ENCODE results near the gene NES.

The NES gene

DNA sequence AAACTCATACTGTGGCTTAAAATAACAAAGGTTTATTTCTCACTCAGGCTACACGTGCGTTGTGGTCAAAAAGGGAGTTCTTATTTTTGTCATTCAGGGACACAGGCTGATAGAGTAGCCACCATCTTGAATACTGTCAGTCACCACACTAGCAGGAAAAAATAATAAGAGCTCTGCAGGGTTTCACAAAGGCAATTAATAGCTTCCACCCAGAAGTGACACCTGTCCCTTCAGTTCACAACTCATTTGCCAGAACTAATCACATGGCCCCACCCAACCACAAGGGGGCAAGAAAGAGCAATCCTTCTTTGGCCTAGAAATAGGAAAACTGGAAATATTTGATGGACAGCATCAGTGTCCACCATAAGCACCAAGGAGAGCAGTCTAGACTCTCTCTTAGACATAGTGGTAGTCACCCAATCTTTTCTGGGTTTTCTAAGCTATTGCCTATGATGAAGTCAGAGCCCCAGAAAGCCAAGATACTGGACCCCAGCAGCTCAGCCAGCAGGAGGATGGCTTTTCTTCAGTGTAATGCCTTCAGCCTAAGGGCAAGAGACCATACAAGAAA, 49.8 kb downstream of the NES start:
- in situ Hi-C loops (cut with MboI; ENCODE audit: low sequenced_read_pairs), result loop anchor here (10.0 kb wide), 1 partner anchor 47 kb away; the partner anchor contains the start of gene NES

DNA sequence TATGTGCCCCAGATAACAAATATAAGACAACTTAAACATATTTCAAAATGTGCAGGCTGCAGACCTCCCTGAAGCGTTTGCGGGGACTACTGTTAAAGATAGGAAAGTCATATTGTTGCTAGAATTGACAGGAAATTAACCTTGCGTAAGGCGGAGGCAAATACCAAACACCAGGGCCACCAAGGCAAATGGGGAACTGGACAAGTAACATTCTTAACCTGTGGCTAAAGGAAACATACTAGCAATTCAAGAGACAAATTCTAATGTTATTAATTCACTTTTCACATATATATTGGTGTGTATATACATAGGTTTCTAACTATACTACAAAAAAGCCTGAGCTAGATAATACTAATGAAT, 51.1 kb downstream of the NES start:
- in situ Hi-C loops (cut with MboI; ENCODE audit: low sequenced_read_pairs), result loop anchor here (10.0 kb wide), 1 partner anchor 49 kb away; the partner anchor contains the start of gene NES

DNA sequence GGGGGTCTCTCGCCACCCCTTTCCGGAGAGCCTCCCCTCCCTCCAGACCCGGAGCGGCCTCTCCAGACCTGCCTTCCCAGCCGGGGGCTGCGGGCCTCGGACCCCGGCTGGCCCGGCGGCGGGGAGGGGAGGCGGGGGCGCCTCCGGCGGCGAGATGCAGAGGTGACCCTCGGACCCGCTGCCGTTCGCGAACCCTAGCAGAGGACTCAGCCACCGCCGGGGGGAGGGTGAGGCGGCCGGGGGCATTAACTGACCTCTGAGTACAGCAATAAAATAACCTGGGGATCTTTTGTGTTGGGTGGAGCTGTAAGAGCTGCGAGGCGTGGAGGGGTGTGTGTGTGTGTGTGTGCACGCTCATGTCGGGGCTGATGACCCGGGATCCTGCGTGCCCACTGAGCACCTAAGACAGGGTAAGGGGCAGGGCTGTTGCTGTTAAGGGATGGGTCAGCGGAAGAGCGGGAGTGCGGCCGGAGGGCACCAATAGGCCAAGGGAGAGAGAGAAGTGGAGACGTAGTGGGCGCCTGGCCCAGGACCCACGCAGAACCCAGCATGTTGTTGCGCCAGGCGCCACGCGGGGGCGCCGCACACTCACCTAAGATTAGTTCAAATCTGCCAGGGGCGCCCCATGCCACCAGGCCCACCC, 51.6 kb downstream of the NES start:
- in situ Hi-C loops (cut with MboI; ENCODE audit: low sequenced_read_pairs), result loop anchor here (10.0 kb wide), 1 partner anchor 49 kb away; the partner anchor contains the start of gene NES

DNA sequence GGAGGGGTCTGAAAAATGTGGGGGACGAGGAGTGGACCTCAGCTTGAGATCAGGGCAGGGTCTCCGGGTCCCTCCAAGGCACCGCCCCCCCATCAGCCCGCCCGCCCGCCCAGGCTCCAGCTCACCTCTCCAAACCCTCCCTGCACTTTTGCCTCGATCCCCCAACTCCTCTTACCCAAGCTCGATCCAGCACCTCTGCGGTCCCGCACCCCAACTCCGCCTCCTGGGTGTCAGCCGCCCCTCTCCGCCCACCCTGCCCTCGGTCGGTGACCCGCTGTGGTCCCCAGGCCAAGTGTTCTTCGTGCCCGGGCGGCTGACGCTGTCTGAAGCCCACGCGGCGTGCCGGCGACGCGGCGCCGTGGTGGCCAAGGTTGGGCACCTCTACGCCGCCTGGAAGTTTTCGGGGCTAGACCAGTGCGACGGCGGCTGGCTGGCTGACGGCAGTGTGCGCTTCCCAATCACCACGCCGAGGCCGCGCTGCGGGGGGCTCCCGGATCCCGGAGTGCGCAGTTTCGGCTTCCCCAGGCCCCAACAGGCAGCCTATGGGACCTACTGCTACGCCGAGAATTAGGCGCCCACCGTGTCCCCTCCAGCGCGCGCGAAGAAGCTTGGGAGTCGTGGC, 52.3 kb downstream of the NES start:
- in situ Hi-C loops (cut with MboI; ENCODE audit: low sequenced_read_pairs), result loop anchor here (10.0 kb wide), 1 partner anchor 50 kb away; the partner anchor contains the start of gene NES

DNA sequence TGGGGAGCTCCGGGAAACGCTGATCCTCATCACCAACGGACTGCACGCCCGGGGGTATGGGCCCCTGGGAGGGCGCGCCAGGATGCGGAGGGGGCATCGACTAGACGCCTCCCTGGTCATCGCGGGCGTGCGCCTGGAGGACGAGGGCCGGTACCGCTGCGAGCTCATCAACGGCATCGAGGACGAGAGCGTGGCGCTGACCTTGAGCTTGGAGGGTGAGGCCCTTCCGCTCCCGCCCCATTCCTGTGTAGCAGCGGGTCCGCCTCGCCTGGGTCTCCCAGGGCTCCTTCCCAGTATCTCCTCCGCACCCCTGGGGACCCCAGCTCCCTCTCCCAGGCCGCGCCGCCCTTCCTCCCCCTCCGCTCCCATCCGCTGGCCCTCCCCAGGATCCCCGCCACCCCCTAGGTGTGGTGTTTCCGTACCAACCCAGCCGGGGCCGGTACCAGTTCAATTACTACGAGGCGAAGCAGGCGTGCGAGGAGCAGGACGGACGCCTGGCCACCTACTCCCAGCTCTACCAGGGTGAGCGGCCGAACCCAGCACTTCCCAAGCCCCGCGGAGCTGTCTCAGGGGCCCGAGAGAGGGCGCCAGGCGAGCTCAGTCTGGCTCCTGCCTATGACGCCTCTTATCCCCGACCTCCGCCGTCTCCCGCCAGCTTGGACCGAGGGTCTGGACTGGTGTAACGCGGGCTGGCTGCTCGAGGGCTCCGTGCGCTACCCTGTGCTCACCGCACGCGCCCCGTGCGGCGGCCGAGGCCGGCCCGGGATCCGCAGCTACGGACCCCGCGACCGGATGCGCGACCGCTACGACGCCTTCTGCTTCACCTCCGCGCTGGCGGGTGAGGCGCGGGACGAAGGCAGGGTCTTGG, 53.0 kb downstream of the NES start:
- in situ Hi-C loops (cut with MboI; ENCODE audit: low sequenced_read_pairs), result loop anchor here (10.0 kb wide), 1 partner anchor 51 kb away; the partner anchor contains the start of gene NES

DNA sequence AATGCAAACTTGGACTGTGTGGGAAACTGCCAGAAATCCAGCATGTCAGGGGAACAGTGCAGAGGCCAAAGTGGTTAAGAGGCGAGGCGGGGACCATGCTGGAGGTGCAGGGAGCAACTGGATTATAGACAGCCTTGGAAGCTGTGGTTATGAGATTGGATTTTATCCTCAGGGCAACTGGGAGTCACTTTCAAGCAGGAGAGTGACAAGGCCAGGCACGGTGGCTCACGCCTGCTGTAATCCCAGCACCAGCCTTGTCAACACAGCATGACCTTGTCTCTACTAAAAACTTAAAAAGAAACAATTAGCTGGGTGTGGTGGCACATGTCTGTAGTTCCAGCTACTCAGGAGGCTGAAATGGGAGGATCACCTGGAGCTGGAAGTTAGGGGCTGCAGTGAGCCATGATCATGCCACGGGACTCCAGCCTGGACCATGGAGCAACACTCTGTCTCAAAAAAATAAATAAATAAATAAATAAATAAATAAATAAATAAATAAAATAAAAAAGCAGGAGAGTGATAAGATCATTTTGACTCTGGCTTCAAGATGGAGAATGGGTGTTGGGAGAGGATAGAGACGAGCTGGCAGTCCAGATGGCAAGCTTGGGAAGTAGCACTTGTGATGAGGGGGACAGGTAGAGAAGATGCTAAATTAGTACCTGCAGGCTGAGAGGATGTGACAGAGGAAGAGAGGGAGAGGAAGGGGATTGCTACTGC, 54.5 kb downstream of the NES start:
- in situ Hi-C loops (cut with MboI; ENCODE audit: low sequenced_read_pairs), result loop anchor here (10.0 kb wide), 1 partner anchor 52 kb away; the partner anchor contains the start of gene NES

DNA sequence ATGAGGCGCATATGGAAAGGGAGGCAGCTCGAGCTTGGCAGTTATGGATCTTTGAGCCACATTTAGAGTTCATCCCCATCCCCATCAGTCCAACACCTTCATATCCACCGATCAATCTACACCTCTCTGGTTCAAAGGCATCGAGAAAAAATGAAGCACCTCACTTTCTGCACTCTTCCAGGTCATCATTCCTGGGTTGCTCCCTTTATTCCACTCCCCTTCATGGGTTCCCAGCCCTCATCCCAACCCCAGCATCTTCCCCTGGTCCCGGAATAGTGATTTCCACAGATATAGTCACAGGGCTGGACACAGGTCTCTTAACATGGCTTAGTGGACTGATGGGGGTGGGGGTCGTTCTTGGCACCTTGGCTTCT, 57.6 kb downstream of the NES start:
- in situ Hi-C loops (cut with MboI; ENCODE audit: low sequenced_read_pairs), result no loop called here

DNA sequence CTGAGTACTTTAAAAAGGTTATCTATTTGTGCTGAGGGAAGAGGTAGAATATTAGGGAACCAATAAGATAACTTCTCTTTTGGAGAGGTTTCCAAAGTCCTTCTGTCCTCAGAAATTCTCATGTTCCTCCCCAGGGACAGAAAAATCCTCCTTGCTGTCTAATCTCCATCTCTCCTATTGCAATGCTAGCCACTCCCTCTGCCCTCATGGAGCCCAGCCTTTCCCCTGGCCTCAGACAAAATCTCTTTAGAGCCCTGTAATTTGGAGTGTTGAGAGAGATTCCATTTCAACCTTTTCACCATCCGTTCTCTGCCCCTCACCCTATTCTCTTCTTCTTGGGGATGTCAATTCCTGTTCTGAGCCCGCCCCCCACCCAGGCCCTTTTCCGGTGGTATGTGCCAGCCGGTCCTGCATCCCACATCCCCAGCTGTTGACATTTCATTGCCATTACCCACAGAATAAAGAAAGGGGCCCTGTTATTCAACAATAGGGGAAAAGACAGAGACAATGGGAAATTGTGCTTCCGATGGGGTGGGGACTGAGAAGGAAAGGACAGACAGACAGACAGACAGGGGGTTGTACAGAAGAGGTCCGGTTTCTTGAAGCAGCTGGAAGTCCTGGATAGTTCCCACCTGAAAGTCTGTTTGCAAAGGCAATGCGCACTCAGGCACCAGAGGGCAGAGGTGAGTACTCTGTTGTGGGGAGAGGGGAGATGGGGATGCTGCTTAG, 58.2 kb downstream of the NES start, which contains the start of gene HAPLN2:
Gene HAPLN2, plus strand, starts transcription at position 563 of the 729 bp plus-strand sequence. CDS start 4,076 bp downstream, outside the sequence.
- in situ Hi-C loops (cut with MboI; ENCODE audit: low sequenced_read_pairs), result no loop called here

Data from HL-60/S4 treated with retinoic acid at 250 ng/mL for 4 days and 3 days (cell line).